ENCODE data around the gene LAMTOR4. TPM values are rescaled to one million over a fixed set of nuclear protein-coding genes. Genes with fewer than 3 reads are reported as not detected.

Gene LAMTOR4
- total RNA-seq, 2 donors from 2014 or later = 213 to 243 TPM

DNA sequence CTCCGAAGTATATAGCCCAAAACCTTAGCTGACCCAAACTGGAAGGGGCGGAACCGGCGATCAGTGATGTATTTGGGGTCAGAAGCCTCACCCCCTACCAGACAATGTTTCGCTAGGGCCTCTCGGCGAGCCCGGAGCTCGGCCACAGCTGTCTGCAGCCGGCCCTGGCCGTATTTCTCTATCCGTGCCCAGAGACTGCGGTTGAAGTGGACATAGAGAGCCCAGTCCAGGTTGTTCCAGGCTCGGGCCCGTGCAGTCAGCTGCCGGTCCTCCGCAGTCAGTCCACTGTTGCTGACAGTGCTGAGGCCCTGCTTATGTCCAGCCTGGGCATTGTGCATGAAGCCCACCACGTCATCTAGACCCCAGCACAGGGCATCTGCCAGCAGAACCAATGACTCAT lies 11.3 kb downstream of the LAMTOR4 start:
- 92% methylated on average over 18 of the region's 18 CpGs for WGBS
- Histone ChIP-seq H3K9me3 (no peaks in the 10 kb centered on the region), H3K27me3 (replicated peaks; ENCODE audit: insufficient read depth) (no peaks in the 10 kb centered on the region), H3K4me3 (no peak overlapping the region), H3K36me3 (peaks cover 0 to 2% of the 10 kb centered on the region in 2 donors), H3K4me1 (replicated peaks) (no peaks in the 10 kb centered on the region), H3K27ac (no peak overlapping the region)
- intact Hi-C loops (cut with DNase I) = no loop called here
- TF ChIP-seq, protein P1, sequence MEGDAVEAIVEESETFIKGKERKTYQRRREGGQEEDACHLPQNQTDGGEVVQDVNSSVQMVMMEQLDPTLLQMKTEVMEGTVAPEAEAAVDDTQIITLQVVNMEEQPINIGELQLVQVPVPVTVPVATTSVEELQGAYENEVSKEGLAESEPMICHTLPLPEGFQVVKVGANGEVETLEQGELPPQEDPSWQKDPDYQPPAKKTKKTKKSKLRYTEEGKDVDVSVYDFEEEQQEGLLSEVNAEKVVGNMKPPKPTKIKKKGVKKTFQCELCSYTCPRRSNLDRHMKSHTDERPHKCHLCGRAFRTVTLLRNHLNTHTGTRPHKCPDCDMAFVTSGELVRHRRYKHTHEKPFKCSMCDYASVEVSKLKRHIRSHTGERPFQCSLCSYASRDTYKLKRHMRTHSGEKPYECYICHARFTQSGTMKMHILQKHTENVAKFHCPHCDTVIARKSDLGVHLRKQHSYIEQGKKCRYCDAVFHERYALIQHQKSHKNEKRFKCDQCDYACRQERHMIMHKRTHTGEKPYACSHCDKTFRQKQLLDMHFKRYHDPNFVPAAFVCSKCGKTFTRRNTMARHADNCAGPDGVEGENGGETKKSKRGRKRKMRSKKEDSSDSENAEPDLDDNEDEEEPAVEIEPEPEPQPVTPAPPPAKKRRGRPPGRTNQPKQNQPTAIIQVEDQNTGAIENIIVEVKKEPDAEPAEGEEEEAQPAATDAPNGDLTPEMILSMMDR (IDR thresholded peaks at IDR 0.05) = no peak
- no peak for TF ChIP-seq POLR2AphosphoS5 (IDR thresholded peaks at IDR 0.05)
- no peak for TF ChIP-seq POLR2A (IDR thresholded peaks at IDR 0.05)
- DNase-seq (ENCODE audit: low spot score) = no peak

DNA sequence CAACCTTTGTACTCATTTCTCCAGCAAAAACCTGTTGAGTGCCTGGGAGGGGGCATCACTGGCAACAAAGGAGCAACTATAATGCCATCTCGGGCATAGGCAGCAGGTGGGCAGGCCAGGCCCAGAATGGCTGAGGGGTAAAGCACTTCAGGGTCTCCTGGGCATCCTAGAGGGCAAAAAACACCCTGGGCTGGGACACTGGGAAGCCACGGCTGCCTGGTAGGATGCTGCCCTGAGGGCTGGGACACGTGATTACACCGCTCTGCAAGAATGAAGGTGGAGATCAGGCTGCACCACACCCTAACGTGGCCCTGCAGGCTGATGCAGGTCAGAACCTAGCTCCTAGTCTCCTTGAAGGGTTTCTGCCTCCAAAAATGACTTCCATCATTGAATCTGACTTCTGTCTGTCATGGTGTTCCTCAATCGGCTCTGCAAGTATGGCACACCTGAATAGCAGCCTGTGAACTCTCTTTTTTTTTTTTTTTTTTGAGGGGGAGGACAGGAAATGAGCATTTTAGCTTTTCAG lies 14.4 kb downstream of the LAMTOR4 start:
- DNase-seq (ENCODE audit: low spot score) = no peak
- TF ChIP-seq POLR2A (IDR thresholded peaks at IDR 0.05) = no peak
- TF ChIP-seq, protein P1 (IDR thresholded peaks at IDR 0.05) = no peak
- TF ChIP-seq POLR2AphosphoS5 (IDR thresholded peaks at IDR 0.05) = no peak
- no peaks in the 10 kb centered on the region for H3K36me3 ChIP-seq
- H3K9me3 ChIP-seq = no peaks in the 10 kb centered on the region
- no peak overlapping the region for H3K27ac ChIP-seq
- H3K4me1 ChIP-seq (replicated peaks) = no peaks in the 10 kb centered on the region
- H3K4me3 ChIP-seq = no peak overlapping the region
- 43% methylated on average over 4 of the region's 6 CpGs for WGBS
- no peaks in the 10 kb centered on the region for H3K27me3 ChIP-seq (replicated peaks; ENCODE audit: insufficient read depth)
- intact Hi-C loops (cut with DNase I) = no loop called here

DNA sequence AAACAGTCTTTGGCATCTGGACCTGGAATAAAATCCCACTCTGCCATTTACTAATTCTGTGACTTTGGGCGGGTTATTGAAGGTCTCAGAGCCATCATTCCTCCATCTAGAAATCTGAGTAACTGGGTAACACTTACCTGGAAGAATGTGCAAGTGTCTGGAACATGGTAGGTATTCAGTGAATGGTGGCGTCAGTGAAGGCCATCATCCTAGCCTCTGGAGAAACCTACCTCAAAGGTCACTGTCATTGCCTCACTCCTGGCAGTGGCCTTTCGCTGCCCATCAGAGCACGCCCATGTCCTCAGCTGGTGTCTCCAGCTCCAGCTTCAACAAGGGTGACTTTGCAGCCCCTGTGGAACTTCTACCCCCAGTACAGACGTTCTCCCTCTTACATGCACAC lies 15.2 kb downstream of the LAMTOR4 start:
- TF ChIP-seq, protein P1 (IDR thresholded peaks at IDR 0.05) = no peak
- TF ChIP-seq POLR2AphosphoS5 (IDR thresholded peaks at IDR 0.05) (no peak), POLR2A (IDR thresholded peaks at IDR 0.05) (no peak)

DNA sequence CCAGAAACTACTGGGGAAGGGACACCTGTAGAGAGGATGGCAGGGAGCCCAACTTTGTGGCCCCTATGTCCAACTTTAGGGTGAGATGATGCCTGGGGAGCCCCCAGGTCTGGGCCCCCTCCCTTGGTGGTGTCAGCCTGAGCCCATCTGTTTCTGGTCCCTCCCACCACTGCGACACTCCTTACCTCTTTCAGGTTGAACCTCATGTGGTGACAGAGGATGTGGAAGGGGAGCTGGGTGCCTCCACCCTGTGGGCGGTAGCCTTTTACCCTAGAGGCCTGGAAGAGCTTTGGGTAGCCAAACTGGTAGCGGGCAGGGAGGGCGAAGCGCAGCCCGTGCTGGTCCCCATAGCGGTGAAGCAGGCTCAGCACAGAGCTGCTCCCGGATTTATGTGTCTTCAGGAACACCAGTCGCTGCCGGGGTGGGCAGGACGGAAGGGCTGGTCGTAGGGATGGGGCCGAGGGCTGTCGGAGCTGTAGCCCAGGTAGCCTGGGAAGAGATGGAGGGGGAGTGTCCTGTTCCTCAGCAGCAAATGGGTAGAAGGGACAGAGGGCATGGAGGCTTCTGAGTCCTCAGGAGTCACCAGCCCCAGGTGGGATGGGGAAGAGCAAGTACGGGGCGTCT lies 17.7 kb downstream of the LAMTOR4 start:
- WGBS = 83% methylated on average over 15 of the region's 16 CpGs
- no peak overlapping the region for H3K4me3 ChIP-seq
- no peaks in the 10 kb centered on the region for H3K27me3 ChIP-seq (replicated peaks; ENCODE audit: insufficient read depth)
- no peak for DNase-seq (ENCODE audit: low spot score)
- no peaks in the 10 kb centered on the region for H3K36me3 ChIP-seq
- TF ChIP-seq POLR2AphosphoS5 (IDR thresholded peaks at IDR 0.05) (no peak), POLR2A (IDR thresholded peaks at IDR 0.05) (no peak)
- TF ChIP-seq, protein P1 (IDR thresholded peaks at IDR 0.05) = no peak
- H3K4me1 ChIP-seq (replicated peaks) = no peaks in the 10 kb centered on the region
- no peak overlapping the region for H3K27ac ChIP-seq
- no peaks in the 10 kb centered on the region for H3K9me3 ChIP-seq
- intact Hi-C loops (cut with DNase I) = no loop called here

More for the DNA sequence above, 15.2 kb downstream of the LAMTOR4 start:
- WGBS = 100% methylated on average over 5 of the region's 5 CpGs
- intact Hi-C loops (cut with DNase I) = no loop called here
- DNase-seq (ENCODE audit: low spot score) = no peak
- Histone ChIP-seq H3K4me3 (no peak overlapping the region), H3K27ac (no peak overlapping the region), H3K36me3 (no peaks in the 10 kb centered on the region), H3K9me3 (no peaks in the 10 kb centered on the region), H3K4me1 (replicated peaks) (no peaks in the 10 kb centered on the region), H3K27me3 (replicated peaks; ENCODE audit: insufficient read depth) (no peaks in the 10 kb centered on the region)
